ENCODE measurements around the gene PAPPA. TPM values are rescaled to one million over a fixed set of nuclear protein-coding genes. Genes with fewer than 3 reads are reported as not detected.

PAPPA gene
- total RNA-seq, 4 donors from 2014 or later = 2.1 to 5.0 (median 3.7) TPM

DNA sequence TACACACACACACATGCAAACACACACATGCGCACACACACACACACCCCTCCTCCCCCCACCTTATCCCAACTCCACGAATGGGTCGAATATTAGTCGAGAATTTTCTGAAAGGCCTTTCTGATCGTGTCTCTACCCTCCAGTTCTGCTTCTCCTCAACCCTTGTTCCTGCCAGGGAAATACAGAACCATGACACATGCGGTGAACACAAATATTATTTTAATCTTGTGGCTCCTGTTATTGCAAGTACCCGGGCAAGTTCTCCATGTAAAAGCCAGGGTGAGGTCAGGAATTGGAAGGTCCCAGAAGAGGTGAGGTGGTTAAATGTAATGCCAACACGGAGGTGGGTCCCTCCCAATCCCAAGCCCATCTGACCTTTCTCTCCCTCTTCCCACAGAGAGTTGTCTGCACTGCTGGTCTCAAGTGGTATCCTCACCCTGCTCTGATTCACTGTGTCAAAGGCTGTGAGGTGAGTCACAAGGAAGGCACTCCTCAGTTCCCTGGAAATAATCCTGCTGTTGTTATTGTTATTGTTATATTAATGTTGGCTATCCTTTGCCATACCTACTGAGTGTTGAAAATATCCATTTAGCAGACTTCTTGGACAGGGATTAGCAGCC, 223.7 kb downstream of the PAPPA start:
- Histone ChIP-seq H3K27ac (replicated peaks in 1 of 4) (no peak overlapping the region), H3K27me3 (no peaks in the 10 kb centered on the region), H3K9me3 (no peaks in the 10 kb centered on the region), H3K4me3 (no peak overlapping the region), H3K4me1 (no peaks in the 10 kb centered on the region), H3K36me3 (no peaks in the 10 kb centered on the region)
- WGBS = 81% methylated on average over 8 of the region's 8 CpGs
- TF ChIP-seq, protein P1, sequence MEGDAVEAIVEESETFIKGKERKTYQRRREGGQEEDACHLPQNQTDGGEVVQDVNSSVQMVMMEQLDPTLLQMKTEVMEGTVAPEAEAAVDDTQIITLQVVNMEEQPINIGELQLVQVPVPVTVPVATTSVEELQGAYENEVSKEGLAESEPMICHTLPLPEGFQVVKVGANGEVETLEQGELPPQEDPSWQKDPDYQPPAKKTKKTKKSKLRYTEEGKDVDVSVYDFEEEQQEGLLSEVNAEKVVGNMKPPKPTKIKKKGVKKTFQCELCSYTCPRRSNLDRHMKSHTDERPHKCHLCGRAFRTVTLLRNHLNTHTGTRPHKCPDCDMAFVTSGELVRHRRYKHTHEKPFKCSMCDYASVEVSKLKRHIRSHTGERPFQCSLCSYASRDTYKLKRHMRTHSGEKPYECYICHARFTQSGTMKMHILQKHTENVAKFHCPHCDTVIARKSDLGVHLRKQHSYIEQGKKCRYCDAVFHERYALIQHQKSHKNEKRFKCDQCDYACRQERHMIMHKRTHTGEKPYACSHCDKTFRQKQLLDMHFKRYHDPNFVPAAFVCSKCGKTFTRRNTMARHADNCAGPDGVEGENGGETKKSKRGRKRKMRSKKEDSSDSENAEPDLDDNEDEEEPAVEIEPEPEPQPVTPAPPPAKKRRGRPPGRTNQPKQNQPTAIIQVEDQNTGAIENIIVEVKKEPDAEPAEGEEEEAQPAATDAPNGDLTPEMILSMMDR (IDR thresholded peaks at IDR 0.05) = no peak
- TF ChIP-seq POLR2AphosphoS5 (IDR thresholded peaks at IDR 0.05) (no peak), POLR2A (IDR thresholded peaks at IDR 0.05; ENCODE audit: low read depth) (no peak), EP300 (IDR thresholded peaks at IDR 0.05) (no peak)
- no peak for DNase-seq (ENCODE audit: extremely low spot score)
- intact Hi-C loops (cut with DNase I) = no loop called here

DNA sequence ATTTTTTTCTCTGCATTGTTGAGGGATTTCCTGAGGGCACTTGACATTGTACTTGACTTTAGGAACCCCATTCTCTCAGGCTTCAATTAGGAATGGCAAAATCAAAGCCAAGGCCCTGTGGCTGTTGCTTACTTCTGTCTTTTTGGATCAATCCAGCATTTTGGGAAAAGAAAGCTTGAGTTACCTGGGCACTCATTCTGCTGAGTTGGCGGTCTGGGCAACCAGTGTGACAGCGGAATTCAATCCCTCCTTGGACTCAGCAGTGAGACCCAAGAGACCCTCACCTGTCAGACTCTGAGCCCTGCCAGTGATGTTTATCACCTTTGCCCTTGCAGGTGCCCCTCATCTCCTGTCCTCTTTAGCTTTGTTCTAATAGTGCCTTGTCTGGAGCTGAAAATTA, 225.3 kb downstream of the PAPPA start:
- intact Hi-C loops (cut with DNase I) = no loop called here
- TF ChIP-seq POLR2AphosphoS5 (IDR thresholded peaks at IDR 0.05) = no peak
- TF ChIP-seq, protein P1 (IDR thresholded peaks at IDR 0.05) = no peak
- TF ChIP-seq EP300 (IDR thresholded peaks at IDR 0.05) = no peak
- Histone ChIP-seq H3K36me3 (no peaks in the 10 kb centered on the region), H3K4me1 (no peaks in the 10 kb centered on the region), H3K4me3 (no peak overlapping the region), H3K27ac (replicated peaks in 1 of 4) (no peak overlapping the region), H3K9me3 (no peaks in the 10 kb centered on the region), H3K27me3 (no peaks in the 10 kb centered on the region)
- no peak for DNase-seq (ENCODE audit: extremely low spot score)
- WGBS = 93% methylated on average over 2 of the region's 2 CpGs

DNA sequence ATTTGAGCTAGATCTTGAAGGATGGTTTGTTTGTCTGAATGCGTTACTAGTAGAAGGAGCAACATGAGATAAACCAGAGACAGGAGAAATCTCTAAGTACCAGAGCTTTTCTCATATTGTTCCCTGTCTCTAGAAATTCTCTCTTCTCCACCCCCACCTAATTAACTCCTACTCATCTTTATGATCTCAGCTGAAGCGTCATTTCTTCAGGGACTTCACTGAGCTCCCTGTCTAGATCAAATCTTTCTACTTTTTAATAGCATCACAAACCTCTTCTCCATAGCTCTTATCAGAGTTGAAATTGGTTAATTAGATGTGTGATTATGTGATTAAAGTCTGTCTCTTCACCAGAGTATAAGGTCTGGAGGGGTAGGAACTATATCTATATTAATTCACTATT, 226.2 kb downstream of the PAPPA start:
- H3K36me3 ChIP-seq = no peaks in the 10 kb centered on the region
- H3K27ac ChIP-seq (replicated peaks in 1 of 4) = no peak overlapping the region
- no peaks in the 10 kb centered on the region for H3K9me3 ChIP-seq
- TF ChIP-seq, protein P1 (IDR thresholded peaks at IDR 0.05) = no peak
- TF ChIP-seq POLR2AphosphoS5 (IDR thresholded peaks at IDR 0.05) (no peak), POLR2A (IDR thresholded peaks at IDR 0.05; ENCODE audit: low read depth) (no peak), EP300 (IDR thresholded peaks at IDR 0.05) (no peak)
- intact Hi-C loops (cut with DNase I) = no loop called here
- 93% methylated on average over 2 of the region's 2 CpGs for WGBS
- no peak overlapping the region for H3K4me3 ChIP-seq
- H3K4me1 ChIP-seq = no peaks in the 10 kb centered on the region
- no peak for DNase-seq (ENCODE audit: extremely low spot score)
- no peaks in the 10 kb centered on the region for H3K27me3 ChIP-seq

GRCh38 chr9:116380496-116380995, 227.0 kb downstream of the PAPPA start:
- DNase-seq (ENCODE audit: extremely low spot score) = no peak
- H3K36me3 ChIP-seq = no peaks in the 10 kb centered on the region
- H3K9me3 ChIP-seq = no peaks in the 10 kb centered on the region
- no peak overlapping the region for H3K4me3 ChIP-seq
- no peaks in the 10 kb centered on the region for H3K4me1 ChIP-seq
- intact Hi-C loops (cut with DNase I) = no loop called here
- TF ChIP-seq POLR2AphosphoS5 (IDR thresholded peaks at IDR 0.05) (no peak), POLR2A (IDR thresholded peaks at IDR 0.05; ENCODE audit: low read depth) (no peak), EP300 (IDR thresholded peaks at IDR 0.05) (no peak)
- TF ChIP-seq, protein P1 (IDR thresholded peaks at IDR 0.05) = no peak
- H3K27me3 ChIP-seq = no peaks in the 10 kb centered on the region
- H3K27ac ChIP-seq (replicated peaks in 1 of 4) = no peak overlapping the region

GRCh38 chr9:116381350-116381749, 227.8 kb downstream of the PAPPA start:
- H3K4me3 ChIP-seq = no peak overlapping the region
- H3K27me3 ChIP-seq = no peaks in the 10 kb centered on the region
- H3K4me1 ChIP-seq = no peaks in the 10 kb centered on the region
- WGBS = 79% methylated on average over 2 of the region's 2 CpGs
- no peaks in the 10 kb centered on the region for H3K36me3 ChIP-seq
- no peak for DNase-seq (ENCODE audit: extremely low spot score)
- TF ChIP-seq EP300 (IDR thresholded peaks at IDR 0.05) = no peak
- TF ChIP-seq POLR2AphosphoS5 (IDR thresholded peaks at IDR 0.05) = no peak
- TF ChIP-seq POLR2A (IDR thresholded peaks at IDR 0.05; ENCODE audit: low read depth) = no peak
- TF ChIP-seq, protein P1 (IDR thresholded peaks at IDR 0.05) = no peak
- intact Hi-C loops (cut with DNase I) = no loop called here
- H3K9me3 ChIP-seq = no peaks in the 10 kb centered on the region
- no peak overlapping the region for H3K27ac ChIP-seq (replicated peaks in 1 of 4)

Measured in esophagus muscularis mucosa (tissue), 4 donors.